GM21786 (cell line): ENCODE results near the gene CD7.

Source experiments
- ATAC-seq: cut with Tn5 transposase; IDR thresholded peaks from one replicate; pipeline ENCODE4 v1.9.1; 2021; ENCODE audit not compliant: unreplicated experiment

CD7 gene

DNA sequence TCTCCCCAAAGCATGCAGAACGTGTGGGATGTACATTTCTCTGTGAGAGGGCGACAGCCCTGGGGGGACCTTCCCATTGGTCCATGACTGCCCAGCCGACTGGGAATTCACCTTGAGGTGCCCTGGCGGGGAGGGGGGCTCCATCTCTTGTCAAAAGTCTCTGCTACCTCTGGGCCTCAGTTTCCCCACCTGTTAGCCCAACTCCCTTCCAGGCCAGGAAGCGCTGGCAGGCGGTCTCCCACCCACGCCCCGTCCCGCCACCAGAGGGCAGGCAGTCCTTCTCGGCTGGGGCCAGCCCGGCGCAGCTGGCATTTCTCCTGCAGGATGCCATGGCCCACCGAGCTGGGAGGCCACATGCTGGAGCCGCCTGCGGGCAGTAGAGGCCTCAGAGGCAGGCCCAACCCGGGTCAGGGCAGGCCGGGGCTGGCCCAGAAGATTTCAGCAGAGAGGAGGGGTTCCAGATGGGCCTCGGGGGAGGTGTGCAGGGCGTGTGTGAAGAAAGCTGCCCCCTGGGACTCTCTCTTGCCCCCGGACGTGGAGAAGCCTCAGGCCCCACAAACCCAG lies 16.6 kb downstream of the CD7 start:
- ATAC-seq = no peak

GRCh38 chr17:82300228-82300627 lies 17.2 kb downstream of the CD7 start:
- no peak for ATAC-seq

DNA sequence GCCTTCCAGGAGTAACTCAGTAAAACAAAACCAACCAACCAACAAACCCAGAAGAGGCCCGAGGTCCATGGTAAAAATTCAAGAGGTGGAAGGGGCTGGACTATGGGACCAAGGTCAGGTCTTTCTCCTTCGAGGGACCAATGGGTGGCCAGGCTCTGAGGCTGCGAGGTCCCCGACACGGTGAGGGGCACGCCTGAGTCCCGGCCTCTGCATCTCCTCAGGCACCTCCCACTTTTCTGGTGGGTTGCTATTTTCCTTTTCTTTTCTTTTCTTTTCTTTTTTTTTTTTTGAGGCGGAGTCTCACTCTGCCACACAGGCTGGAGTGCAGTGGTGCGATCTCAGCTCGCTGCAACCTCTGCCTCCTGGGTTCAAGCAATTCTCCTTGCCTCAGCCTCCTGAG lies 18.0 kb downstream of the CD7 start:
- ATAC-seq = no peak

DNA sequence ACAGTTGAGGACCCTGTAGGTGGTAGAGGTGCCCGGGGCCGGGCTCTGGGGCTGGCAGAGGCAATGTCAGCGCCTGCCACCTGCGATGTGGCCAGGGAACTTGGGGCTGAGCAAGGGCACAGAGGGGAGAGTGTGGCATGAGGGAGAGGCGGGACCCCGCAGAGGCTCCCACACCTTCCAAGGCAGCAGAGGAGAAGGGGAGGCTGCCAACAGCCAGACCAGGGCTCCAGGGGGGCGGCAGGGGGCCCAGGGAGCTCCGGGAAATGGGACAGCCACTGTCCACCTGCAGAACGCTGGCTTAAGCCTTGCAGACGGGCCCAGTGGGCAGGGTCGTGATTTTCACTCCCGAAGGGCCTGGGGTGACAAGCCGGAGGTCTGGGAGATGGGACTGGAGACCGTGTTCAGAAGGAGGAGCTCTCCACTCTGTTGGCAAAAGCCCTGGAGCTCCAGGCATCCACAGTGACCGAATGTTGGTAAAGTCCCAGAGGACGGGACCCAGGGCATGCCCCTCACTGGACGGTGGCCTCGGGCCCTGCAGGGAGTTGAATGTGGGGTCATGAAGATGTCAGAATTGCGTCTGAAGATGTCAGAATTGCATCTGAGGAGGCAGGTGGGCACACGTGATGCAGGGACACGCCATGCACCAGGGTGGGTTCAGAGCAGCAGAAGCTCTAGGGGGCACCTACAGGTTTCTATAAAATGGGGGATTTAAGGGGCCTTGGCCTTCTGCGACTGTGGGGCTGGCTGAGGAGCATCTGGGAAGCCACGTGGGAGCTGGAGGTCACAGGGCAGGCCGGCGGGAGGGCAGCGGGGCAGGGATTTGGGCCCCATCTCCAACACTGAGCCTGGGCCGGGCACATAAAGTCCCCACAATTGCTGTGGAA lies 18.6 kb downstream of the CD7 start:
- ATAC-seq = no peak

DNA sequence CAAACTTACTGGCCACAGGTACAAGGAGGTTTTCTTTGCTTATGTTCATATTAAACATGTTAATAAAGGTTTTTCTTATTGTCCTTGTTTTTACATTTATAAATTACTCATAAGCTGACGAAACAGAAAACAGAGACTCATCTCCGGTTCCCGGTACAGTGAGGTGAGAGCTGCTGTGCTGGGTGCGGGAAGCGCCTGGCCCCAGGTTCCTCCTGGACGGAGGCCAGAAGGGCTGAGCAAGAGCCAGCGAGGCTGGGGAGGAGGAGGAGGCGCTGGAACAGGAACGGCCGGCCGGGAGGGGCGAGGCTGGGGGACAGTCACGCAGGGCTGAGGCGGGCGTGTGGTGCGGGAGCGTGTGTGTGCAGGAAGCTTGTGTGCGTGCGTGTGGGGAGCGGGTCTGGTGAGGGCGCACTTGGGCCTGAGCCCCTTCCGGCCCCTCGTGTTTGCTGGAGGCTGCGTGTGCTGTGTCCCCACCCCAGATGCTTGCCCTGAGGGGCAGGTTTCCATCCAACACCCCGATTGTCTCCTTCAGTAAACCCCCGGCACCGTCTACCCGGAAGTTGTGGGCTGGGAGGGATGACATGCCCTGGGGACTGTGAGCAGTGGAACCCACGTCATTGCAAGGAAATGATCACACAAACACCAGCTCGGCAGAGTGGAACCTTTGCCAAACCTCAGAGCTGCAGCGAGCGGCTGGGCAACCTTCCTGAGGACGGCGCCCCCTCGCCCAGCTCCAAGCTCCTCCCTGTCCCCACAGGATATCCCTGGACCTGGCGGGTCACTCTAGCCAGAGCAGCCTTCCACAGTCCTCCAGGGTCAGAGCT lies 19.5 kb downstream of the CD7 start:
- peak; percentile 54 for ATAC-seq

- ATAC-seq = no peak
These were observed 20.1 kb downstream of the CD7 start for GRCh38 chr17:82297280-82297713.

GRCh38 chr17:82296511-82297279 lies 20.7 kb downstream of the CD7 start:
- no peak for ATAC-seq

- no peak for ATAC-seq
These were observed 22.0 kb downstream of the CD7 start for GRCh38 chr17:82295472-82295814.

- no peak for ATAC-seq
These were observed 23.2 kb downstream of the CD7 start for GRCh38 chr17:82294064-82294773.

GRCh38 chr17:82292251-82293154 lies 24.9 kb downstream of the CD7 start:
- ATAC-seq = peak; percentile 95

GRCh38 chr17:82291582-82292250 lies 25.7 kb downstream of the CD7 start:
- ATAC-seq = no peak

DNA sequence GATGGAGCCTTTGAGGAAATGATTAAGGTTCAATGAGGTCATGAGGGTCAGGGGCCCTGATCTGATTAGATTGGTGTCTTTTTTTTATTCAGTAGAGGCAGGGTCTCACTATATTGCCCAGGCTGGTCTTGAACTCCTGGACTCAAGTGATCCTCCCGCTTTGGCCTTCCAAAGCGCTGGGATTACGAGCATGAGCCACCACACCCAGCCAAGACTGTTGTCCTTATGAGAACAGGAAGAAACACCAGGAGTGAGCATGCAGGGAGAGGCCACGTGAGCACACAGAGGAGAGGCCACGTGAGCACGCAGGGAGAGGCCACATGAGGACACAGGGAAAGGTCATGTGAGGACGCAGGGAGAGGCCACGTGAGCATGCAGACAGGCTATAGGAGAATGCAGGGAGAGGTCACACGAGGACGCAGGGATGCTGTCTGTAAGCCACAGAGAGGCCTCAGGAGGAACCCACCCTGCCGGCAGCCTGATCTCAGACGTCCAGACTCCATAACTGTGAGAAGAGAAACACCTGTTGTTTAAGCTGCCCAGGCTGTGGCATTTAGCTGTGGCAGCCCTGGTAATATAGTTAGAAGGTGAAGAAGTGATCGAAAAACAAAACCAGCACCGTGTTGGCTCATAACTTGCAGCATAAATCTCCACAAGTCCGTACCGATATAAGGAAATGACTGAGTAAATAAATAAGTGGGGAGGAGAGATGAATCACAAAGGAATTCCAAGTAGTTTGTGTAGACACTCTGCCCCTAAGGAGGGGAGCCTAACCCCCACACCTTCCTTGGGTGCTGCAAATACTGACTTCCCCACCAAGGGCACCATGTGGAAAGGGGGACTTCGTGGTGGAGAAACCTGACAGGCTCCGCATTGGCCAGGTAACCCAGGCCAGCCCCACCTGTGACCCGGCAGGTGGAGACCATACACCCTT lies 29.3 kb downstream of the CD7 start:
- ATAC-seq = no peak

DNA sequence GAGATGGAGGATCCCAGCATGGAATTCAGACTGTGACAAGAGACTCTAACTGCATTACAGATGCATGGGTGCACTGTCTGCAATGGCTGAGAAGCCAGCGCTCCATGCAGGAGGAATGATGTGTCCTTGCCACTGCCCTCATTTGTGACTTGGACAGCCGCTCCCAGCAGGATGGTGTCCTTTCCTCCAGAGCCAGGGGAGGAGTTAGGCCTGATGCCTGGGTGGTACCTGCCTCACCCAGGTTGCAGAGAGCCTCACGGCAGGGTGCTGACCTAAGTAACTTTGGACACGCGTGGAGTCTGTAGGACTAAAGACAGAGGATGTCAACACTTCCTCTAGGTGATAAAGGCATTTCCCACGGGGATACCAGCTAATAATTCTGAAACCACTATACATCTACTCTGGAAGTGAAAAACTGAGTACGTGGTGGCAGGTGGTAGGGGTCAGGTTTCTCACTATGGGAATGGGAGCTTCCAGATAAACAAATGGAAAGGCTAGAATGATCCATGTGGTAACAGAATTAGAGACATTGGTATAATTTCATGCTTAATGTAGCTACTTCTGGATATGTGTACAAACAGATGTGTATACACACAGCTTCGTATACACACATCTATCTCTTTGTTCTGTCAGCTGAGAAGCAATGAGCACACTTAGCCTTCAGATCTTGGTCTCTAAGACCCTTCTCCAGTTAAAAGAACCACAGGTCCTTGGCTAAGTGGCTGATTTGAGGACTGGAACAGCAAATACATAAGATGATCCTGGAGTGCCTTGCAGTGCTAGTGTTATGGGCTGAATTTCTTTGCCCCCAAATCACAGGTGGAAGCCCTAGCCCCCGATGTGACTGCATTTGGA lies 30.2 kb downstream of the CD7 start:
- no peak for ATAC-seq

GRCh38 chr17:82285141-82285540 lies 32.3 kb downstream of the CD7 start:
- ATAC-seq = no peak

GRCh38 chr17:82283208-82283749 lies 34.1 kb downstream of the CD7 start:
- ATAC-seq = no peak
